GM10266 (cell line): Measurements from ENCODE around the gene KMT2E.

ENCODE experiments used
- DNase-seq: peaks from one replicate; pipeline ENCODE4 v3.0.0; 2012; ENCODE audit errors: extremely low spot score
- TF ChIP-seq, protein P1 (sequence below): IDR thresholded peaks from 2 replicates; pipeline ENCODE4 v1.5.1; 2012; ENCODE audit warnings: mild to moderate bottlenecking, low read depth; ENCODE audit not compliant: control insufficient read depth, insufficient read depth; ENCODE audit errors: missing control alignments

The KMT2E gene

DNA sequence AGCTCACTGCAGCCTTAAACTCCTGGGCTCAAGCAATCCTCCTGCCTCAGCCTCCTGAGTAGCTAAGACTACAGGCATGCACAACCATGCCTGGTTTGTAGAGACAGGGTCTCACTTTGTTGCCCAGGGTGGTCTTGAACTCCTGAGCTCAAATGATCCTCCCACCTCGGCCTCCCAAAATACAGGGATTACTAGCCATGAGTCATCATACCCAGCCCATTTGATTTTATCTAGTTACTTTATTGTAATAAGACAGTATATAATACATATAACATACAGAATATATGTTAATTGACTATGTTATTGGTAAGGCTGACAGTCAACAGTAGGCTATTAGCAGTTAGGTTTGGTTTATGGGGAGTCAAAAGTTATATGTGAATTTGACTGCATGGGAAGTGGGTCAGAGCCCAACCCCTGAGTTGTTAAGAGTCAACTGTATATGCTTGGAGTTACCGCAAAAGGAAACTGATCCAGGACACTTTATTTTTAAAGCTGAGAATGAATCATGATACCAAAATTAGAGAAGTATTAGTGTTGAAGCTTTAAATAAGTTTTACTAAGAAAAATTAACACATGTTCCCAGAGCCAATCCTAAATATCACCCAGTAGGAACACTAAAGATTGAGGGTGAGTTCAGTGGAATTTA lies 20.7 kb upstream of the KMT2E start:
- DNase-seq: no peak
- TF ChIP-seq, protein P1, sequence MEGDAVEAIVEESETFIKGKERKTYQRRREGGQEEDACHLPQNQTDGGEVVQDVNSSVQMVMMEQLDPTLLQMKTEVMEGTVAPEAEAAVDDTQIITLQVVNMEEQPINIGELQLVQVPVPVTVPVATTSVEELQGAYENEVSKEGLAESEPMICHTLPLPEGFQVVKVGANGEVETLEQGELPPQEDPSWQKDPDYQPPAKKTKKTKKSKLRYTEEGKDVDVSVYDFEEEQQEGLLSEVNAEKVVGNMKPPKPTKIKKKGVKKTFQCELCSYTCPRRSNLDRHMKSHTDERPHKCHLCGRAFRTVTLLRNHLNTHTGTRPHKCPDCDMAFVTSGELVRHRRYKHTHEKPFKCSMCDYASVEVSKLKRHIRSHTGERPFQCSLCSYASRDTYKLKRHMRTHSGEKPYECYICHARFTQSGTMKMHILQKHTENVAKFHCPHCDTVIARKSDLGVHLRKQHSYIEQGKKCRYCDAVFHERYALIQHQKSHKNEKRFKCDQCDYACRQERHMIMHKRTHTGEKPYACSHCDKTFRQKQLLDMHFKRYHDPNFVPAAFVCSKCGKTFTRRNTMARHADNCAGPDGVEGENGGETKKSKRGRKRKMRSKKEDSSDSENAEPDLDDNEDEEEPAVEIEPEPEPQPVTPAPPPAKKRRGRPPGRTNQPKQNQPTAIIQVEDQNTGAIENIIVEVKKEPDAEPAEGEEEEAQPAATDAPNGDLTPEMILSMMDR: no peak

DNA sequence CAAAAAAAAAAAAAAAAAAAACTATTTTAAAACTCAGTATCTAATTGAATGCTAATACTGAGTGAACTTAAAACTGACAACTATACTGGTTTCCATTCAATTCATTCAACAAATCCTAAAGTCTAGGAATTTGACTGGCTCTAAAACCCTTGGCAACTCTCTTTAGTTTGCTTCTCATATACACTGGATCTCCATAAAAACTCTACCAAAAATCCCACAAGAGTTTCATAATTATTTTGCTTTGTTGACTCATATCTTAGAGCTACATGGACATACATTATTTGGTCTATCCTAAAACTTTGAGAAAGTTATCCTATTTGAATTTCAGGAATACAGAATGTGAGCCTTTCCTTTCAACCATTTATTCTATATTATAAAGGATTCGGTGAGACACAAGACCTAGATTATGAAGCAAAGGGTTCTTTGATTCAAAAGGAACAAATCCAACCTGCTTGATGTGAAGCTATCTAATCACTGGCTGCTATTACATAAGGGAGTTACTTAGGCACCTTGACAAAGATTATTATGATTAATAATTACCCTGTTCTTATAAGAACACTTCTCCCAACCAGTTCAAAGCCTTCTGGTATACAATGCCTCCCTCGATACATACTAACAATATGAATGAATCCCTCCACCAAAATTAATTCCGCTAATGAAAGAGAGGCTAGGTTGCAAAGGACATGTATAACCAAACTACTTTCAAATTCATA lies 15.8 kb upstream of the KMT2E start:
- no peak for DNase-seq
- TF ChIP-seq, protein P1: no peak

DNA sequence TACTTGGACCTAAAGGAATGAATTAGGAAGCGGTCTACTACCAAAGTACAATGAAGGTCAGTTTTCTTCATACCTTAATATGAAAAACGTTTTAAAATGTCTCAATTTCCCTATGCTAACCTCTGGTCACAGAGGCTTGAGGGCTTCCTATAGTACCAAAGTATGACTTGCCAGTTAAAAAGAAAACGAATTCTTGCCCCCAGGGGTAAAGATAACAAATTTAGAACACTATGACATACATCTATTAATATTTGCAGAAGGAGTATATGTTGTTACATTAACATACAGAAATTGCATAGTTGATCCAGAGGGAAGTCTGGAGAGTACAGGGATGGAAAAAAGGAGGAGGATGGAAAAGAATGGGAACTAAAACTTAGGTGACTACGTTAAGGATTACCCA lies 13.8 kb upstream of the KMT2E start:
- TF ChIP-seq, protein P1: no peak
- no peak for DNase-seq

DNA sequence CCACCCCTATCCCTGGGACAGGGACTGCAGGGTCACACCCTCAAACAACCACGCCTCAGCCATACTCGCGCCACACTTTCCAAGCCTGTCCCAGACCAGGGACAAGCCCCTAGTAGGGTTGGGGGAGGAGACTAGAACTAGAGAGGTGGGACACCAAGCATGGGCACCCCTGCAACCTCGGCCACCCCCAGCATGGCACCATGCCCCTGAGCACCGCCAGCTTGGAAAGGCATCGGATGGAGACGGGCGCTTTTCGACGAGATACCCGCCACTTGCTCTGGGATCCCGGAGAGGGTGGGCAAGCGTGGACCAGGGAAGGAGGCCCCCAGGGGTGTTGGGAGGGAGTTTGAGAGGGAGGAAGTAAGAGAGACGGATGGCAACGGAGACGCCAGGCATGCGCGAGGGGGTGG lies 13.1 kb upstream of the KMT2E start:
- TF ChIP-seq, protein P1: no peak
- no peak for DNase-seq

DNA sequence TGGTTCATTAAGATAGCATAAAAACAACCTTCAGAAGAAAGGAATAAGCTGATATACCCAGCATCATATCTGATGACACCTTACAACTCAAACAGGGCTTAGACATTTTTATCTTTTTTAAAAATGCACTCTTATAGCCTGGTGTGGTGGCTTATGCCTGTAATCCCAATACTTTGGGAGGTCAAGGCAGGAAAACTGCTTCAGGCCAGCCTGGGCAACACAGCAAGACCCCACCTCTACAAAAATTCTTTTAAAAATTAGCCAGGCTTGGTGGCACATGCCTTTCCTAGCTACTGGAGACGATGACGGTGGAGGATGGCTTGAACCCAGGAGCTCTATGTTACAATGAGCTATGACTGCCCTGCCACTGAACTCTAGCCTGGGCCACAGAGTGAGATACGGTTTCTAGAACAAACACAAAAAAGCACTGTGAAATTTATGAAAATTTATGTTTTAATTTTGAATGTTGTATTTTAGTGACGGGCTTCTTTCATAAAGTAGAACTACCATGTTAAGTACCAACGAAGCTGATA lies 12.3 kb upstream of the KMT2E start:
- no peak for DNase-seq
- TF ChIP-seq, protein P1: no peak

DNA sequence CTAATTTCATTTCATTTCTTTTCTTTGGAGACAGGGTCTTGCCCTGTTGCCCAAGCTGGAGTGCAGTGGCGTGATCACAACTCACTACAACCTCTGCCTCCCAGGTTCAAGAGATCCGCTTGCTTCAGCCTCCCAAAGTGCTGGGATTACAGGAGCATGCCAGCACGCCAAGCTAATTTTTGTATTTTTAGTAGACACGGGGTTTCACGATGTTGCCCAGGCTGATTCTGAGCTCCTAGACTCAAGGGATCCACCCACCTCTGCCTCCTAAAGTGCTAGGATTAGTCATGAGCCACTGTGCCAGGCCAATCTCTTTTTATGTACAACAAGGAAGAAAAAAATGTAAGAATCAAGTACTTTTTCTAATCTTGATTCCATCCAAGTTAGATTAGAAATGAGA lies 10.7 kb upstream of the KMT2E start:
- DNase-seq: no peak
- TF ChIP-seq, protein P1: no peak
